H9 (cell line): ENCODE measurements around the gene DENND5B. TPM values are rescaled to one million over a fixed set of nuclear protein-coding genes. Genes with fewer than 3 reads are reported as not detected.
"Not testable (repeated sequence)": the region's sequence is repeated elsewhere in the genome, so short reads cannot be mapped to it uniquely, and the experiment has no call there.

Experiments used
- DNase-seq: peaks from one replicate; pipeline ENCODE4 v3.0.0-alpha.2; 2017
- H2AFZ ChIP-seq: one replicate; pipeline ENCODE4 v1.6.1; 2013; ENCODE audit warnings: mild to moderate bottlenecking, low read length, control low read depth, moderate library complexity
- H2AK5ac ChIP-seq: 2 replicates; pipeline ENCODE4 v1.6.1; 2013; ENCODE audit warnings: low read length, control low read depth, mixed read lengths; ENCODE audit not compliant: insufficient read length
- H2BK120ac ChIP-seq: one replicate; pipeline ENCODE4 v1.6.1; 2013; ENCODE audit warnings: low read depth, mild to moderate bottlenecking, low read length, control low read depth, inconsistent platforms; ENCODE audit not compliant: poor library complexity, severe bottlenecking
- H2BK12ac ChIP-seq: 2 replicates; pipeline ENCODE4 v1.6.1; 2013; ENCODE audit warnings: low read length, control low read depth, mixed read lengths, low read depth; ENCODE audit not compliant: insufficient read length
- H2BK15ac ChIP-seq: 2 replicates; pipeline ENCODE4 v1.6.1; 2013; ENCODE audit warnings: low read depth, low read length, control low read depth
- H2BK20ac ChIP-seq: one replicate; pipeline ENCODE4 v1.6.1; 2013; ENCODE audit warnings: low read depth, mild to moderate bottlenecking, low read length, control low read depth, inconsistent platforms; ENCODE audit not compliant: poor library complexity, severe bottlenecking
- H2BK5ac ChIP-seq: 2 replicates; pipeline ENCODE4 v1.6.1; 2013; ENCODE audit warnings: low read length, control low read depth, mixed read lengths; ENCODE audit not compliant: insufficient read length
- H3K14ac ChIP-seq: 2 replicates; pipeline ENCODE4 v1.6.1; 2013; ENCODE audit warnings: low read length, control low read depth; ENCODE audit not compliant: insufficient read depth
- H3K18ac ChIP-seq: 2 replicates; pipeline ENCODE4 v1.6.1; 2013; ENCODE audit warnings: low read depth, mild to moderate bottlenecking, mixed read lengths, low read length, control low read depth; ENCODE audit not compliant: insufficient read length
- H3K23ac ChIP-seq: 2 replicates; pipeline ENCODE4 v1.6.1; 2013; ENCODE audit warnings: low read length, control low read depth, mixed read lengths, low read depth; ENCODE audit not compliant: insufficient read length
- H3K23me2 ChIP-seq: 2 replicates; pipeline ENCODE4 v1.6.1; 2013; ENCODE audit warnings: low read depth, mild to moderate bottlenecking, mixed read lengths, low read length, control low read depth; ENCODE audit not compliant: insufficient read length, poor library complexity, severe bottlenecking
- H3K27ac ChIP-seq: 2 replicates; pipeline ENCODE4 v1.5.1; 2013; ENCODE audit warnings: low read length, control low read depth, mixed read lengths, low read depth; ENCODE audit not compliant: insufficient read length
- H3K27me3 ChIP-seq: 2 replicates; pipeline ENCODE4 v1.6.1; 2013; ENCODE audit warnings: low read length, control low read depth, inconsistent platforms; ENCODE audit not compliant: insufficient read depth
- H3K4ac ChIP-seq: 2 replicates; pipeline ENCODE4 v1.6.1; 2013; ENCODE audit warnings: low read depth, mild to moderate bottlenecking, control low read depth, inconsistent platforms, low read length, moderate library complexity
- H3K4me1 ChIP-seq: 2 replicates; pipeline ENCODE4 v1.6.1; 2013; ENCODE audit warnings: low read length, control low read depth, inconsistent platforms; ENCODE audit not compliant: insufficient read depth
- H3K4me2 ChIP-seq: 2 replicates; pipeline ENCODE4 v1.6.1; 2013; ENCODE audit warnings: low read length, control low read depth, mixed read lengths; ENCODE audit not compliant: insufficient read length, insufficient read depth
- H3K56ac ChIP-seq: 2 replicates; pipeline ENCODE4 v1.6.1; 2013; ENCODE audit warnings: low read depth, mild to moderate bottlenecking, mixed read lengths, low read length, control low read depth; ENCODE audit not compliant: insufficient read length
- H3K79me1 ChIP-seq: 2 replicates; pipeline ENCODE4 v1.6.1; 2013; ENCODE audit warnings: low read depth, mild to moderate bottlenecking, moderate library complexity, low read length, control low read depth, inconsistent platforms; ENCODE audit not compliant: insufficient read depth, poor library complexity, severe bottlenecking
- H3K79me2 ChIP-seq: 2 replicates; pipeline ENCODE4 v1.6.1; 2013; ENCODE audit warnings: low read length, control low read depth, inconsistent platforms; ENCODE audit not compliant: insufficient read depth
- H3K9ac ChIP-seq: 2 replicates; pipeline ENCODE4 v1.6.1; 2013; ENCODE audit warnings: low read length, control low read depth, mixed read lengths; ENCODE audit not compliant: insufficient read length; ENCODE audit errors: extremely low read depth
- H3K9me3 ChIP-seq: one replicate; pipeline ENCODE4 v1.6.1; 2013; ENCODE audit warnings: low read depth, low read length, inconsistent platforms; ENCODE audit not compliant: control insufficient read depth
- H3T11ph ChIP-seq: one replicate; pipeline ENCODE4 v1.6.1; 2013; ENCODE audit warnings: mild to moderate bottlenecking, low read length, control low read depth, inconsistent platforms
- H4K20me1 ChIP-seq: one replicate; pipeline ENCODE4 v1.6.1; 2013; ENCODE audit not compliant: control insufficient read depth, insufficient read length, insufficient read depth
- H4K5ac ChIP-seq: 2 replicates; pipeline ENCODE4 v1.6.1; 2013; ENCODE audit warnings: low read depth, mild to moderate bottlenecking, mixed read lengths, low read length, control low read depth; ENCODE audit not compliant: insufficient read length
- H4K8ac ChIP-seq: replicated peaks from 2 replicates; pipeline ENCODE4 v1.6.1; 2013; ENCODE audit warnings: low read length, control low read depth, mixed read lengths, low read depth; ENCODE audit not compliant: insufficient read length
- H4K91ac ChIP-seq: 2 replicates; pipeline ENCODE4 v1.6.1; 2013; ENCODE audit warnings: low read depth, mild to moderate bottlenecking, moderate library complexity, mixed read lengths, low read length, control low read depth; ENCODE audit not compliant: insufficient read length
- H3K27ac Mint-ChIP-seq, 3 experiments: 2 replicates in 2 of 3; 3 replicates in 1 of 3; pipeline ENCODE4 v1.8.0; 2020 to 2021; ENCODE audit warnings: mixed read lengths in 3 of 3, mild to moderate bottlenecking in 1 of 3, moderate library complexity in 1 of 3
- H3K27me3 Mint-ChIP-seq: 2 replicates; pipeline ENCODE4 v1.8.0; 2021; ENCODE audit warnings: low read depth, mild to moderate bottlenecking, moderate library complexity, mixed read lengths
- H3K36me3 Mint-ChIP-seq, 3 experiments: 2 replicates in 2 of 3; 3 replicates in 1 of 3; pipeline ENCODE4 v1.8.0; 2020 to 2021; ENCODE audit warnings: low read depth in 3 of 3, mixed read lengths in 3 of 3; ENCODE audit not compliant: insufficient read depth in 1 of 3
- H3K4me1 Mint-ChIP-seq, 2 experiments: 2 replicates each; pipeline ENCODE4 v1.8.0; 2020; ENCODE audit warnings: mixed read lengths in 2 of 2
- H3K4me3 Mint-ChIP-seq, 2 experiments: 2 replicates in 1 of 2; 3 replicates in 1 of 2; pipeline ENCODE4 v1.8.0; 2020 to 2021; ENCODE audit warnings: mild to moderate bottlenecking in 2 of 2, mixed read lengths in 2 of 2, moderate library complexity in 1 of 2
- H3K9me3 Mint-ChIP-seq, 2 experiments: 2 replicates in 1 of 2; 3 replicates in 1 of 2; pipeline ENCODE4 v1.8.0; 2020; ENCODE audit warnings: mild to moderate bottlenecking in 2 of 2, mixed read lengths in 2 of 2, moderate library complexity in 1 of 2
- WGBS: extraction: QIAGEN DNeasy Blood & Tissue Kit; methylation state at CpG from one replicate; pipeline ENCODE4 v1.1.7; 2013; ENCODE audit warnings: missing lambda C conversion rate, low lambda C conversion rate, mixed read lengths; ENCODE audit not compliant: insufficient read length; ENCODE audit errors: extremely low coverage; 5-methylcytosine and 5-hydroxymethylcytosine counted together
- total RNA-seq: library from RNA; stranded (reverse); gene quantifications from 2 replicates; pipeline ENCODE4 v1.2.1, GENCODE V29; 2021
- TF ChIP-seq, protein P1 (sequence below): fragments of 200-600 bp; sonication (generic); conservative IDR thresholded peaks from 3 replicates; pipeline ENCODE4 v1.8.0; 2021; ENCODE audit warnings: antibody characterized with exemption, mild to moderate bottlenecking

The DENND5B gene
- total RNA-seq, 1 experiment from 2014 or later = 13.4 TPM

DNA sequence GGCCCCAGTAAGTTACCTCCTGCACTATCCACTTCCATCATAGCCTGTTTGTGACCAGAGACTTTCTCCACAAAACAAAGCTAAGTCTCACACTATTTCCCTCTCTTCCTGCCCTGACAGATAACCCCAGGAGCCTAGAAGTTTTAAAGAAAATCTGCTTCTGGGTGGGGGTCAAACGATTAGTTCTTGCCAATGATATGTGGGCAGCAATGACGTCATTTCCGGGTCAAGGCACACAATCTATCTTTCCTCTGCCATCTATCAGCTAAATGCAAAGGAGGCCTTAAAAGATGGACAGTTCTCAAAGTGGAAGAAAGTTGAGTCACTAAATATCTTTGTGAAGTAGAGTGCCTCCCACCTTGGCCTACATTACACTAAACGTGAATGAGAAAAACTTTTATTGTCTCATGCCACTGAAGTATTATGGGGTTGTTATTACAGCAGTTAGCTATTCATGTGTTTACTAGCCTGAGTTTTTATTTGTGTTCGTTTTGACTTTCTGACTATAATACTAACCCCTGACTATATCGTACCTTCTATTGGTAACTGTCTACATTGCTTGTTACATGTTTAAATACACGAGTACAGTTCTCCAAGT lies 86.2 kb downstream of the DENND5B start:
- H2AK5ac ChIP-seq = no peak overlapping the region
- H2BK5ac ChIP-seq = no peak overlapping the region
- H2BK12ac ChIP-seq = no peak overlapping the region
- Mint-ChIP-seq H3K9me3 (peaks cover 11 to 12% of the 10 kb centered on the region in 2 experiments), H3K36me3 (peaks cover 11 to 13% (median 13%) of the 10 kb centered on the region in 3 experiments), H3K27ac (no peak overlapping the region), H3K27me3 (no peaks in the 10 kb centered on the region), H3K4me1 (peaks cover 39 to 41% of the 10 kb centered on the region in 2 experiments), H3K4me3 (no peak overlapping the region)
- no peak overlapping the region for H3K18ac ChIP-seq
- no peak overlapping the region for H3K9ac ChIP-seq
- no peak overlapping the region for H2BK20ac ChIP-seq
- no peak overlapping the region for H2BK15ac ChIP-seq
- no peak overlapping the region for H4K8ac ChIP-seq
- H4K91ac ChIP-seq = no peak overlapping the region
- no peak overlapping the region for H3T11ph ChIP-seq
- H3K4me1 ChIP-seq = peaks cover 11% of the 10 kb centered on the region; the same call in 1 of the 2 replicates
- no peak overlapping the region for H2BK120ac ChIP-seq
- no peak overlapping the region for H2AFZ ChIP-seq
- no peaks in the 10 kb centered on the region for H3K27me3 ChIP-seq
- no peak for DNase-seq
- no peak overlapping the region for H3K56ac ChIP-seq
- H4K5ac ChIP-seq = no peak overlapping the region
- no peaks in the 10 kb centered on the region for H4K20me1 ChIP-seq
- no peak overlapping the region for H3K4ac ChIP-seq
- H3K14ac ChIP-seq = no peak overlapping the region
- peaks cover 6% of the 10 kb centered on the region for H3K79me1 ChIP-seq
- no peaks in the 10 kb centered on the region for H3K9me3 ChIP-seq
- H3K27ac ChIP-seq = no peak overlapping the region
- H3K23me2 ChIP-seq = no peaks in the 10 kb centered on the region
- no peaks in the 10 kb centered on the region for H3K79me2 ChIP-seq
- TF ChIP-seq, protein P1, sequence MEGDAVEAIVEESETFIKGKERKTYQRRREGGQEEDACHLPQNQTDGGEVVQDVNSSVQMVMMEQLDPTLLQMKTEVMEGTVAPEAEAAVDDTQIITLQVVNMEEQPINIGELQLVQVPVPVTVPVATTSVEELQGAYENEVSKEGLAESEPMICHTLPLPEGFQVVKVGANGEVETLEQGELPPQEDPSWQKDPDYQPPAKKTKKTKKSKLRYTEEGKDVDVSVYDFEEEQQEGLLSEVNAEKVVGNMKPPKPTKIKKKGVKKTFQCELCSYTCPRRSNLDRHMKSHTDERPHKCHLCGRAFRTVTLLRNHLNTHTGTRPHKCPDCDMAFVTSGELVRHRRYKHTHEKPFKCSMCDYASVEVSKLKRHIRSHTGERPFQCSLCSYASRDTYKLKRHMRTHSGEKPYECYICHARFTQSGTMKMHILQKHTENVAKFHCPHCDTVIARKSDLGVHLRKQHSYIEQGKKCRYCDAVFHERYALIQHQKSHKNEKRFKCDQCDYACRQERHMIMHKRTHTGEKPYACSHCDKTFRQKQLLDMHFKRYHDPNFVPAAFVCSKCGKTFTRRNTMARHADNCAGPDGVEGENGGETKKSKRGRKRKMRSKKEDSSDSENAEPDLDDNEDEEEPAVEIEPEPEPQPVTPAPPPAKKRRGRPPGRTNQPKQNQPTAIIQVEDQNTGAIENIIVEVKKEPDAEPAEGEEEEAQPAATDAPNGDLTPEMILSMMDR = no peak
- no peak overlapping the region for H3K23ac ChIP-seq
- H3K4me2 ChIP-seq = no peak overlapping the region
- no CpG with 5 or more reads among the region's 7 CpGs for WGBS

DNA sequence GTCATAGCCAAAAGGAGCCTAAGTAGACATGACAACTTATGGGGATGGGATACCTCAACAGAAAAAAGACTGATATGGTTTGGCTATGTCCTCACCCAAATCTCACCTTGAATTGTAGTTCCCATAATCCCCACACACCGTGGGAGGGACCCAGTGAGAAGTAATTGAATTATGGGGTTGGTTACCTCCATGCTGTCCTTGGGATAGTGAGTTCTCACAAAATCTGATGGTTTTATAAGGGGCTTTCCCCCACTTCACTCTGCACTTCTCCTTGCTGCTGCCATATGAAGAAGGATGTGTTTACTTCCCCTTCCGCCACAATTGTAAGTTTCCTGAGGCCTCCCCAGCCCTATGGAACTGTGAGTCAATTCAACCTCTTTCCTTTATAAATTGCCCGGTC lies 89.9 kb downstream of the DENND5B start:
- H2BK12ac ChIP-seq, H3K4ac ChIP-seq, H3K27ac ChIP-seq, H3K79me1 ChIP-seq, H2BK5ac ChIP-seq, H3K4me2 ChIP-seq, H3T11ph ChIP-seq, H3K23ac ChIP-seq, H2AFZ ChIP-seq, H3K27me3 Mint-ChIP-seq, H3K56ac ChIP-seq, H2BK20ac ChIP-seq, H2BK15ac ChIP-seq, H4K20me1 ChIP-seq, H3K9ac ChIP-seq, H3K79me2 ChIP-seq, H3K4me3 Mint-ChIP-seq, H3K27me3 ChIP-seq, H2BK120ac ChIP-seq, H3K23me2 ChIP-seq, H4K8ac ChIP-seq, H3K14ac ChIP-seq, H3K4me1 ChIP-seq, DNase-seq, H4K5ac ChIP-seq, H3K18ac ChIP-seq, H4K91ac ChIP-seq, H3K9me3 ChIP-seq: not testable (repeated sequence)
- H3K9me3 Mint-ChIP-seq = peaks cover 11 to 12% of the 10 kb centered on the region in 2 experiments
- H3K36me3 Mint-ChIP-seq = peaks cover 11 to 18% (median 12%) of the 10 kb centered on the region in 3 experiments
- H2AK5ac ChIP-seq = peak overlapping the region; percentile 35
- no CpG with 5 or more reads among the region's 3 CpGs for WGBS
- peak overlapping the region in 1 of 3 experiments; percentile 13; a peak in 1 of 7 replicates for H3K27ac Mint-ChIP-seq
- peaks cover 35 to 42% of the 10 kb centered on the region in 2 experiments for H3K4me1 Mint-ChIP-seq
